WTC11 (cell line): ENCODE measurements around the gene EMP1. TPM values are rescaled to one million over a fixed set of nuclear protein-coding genes. Genes with fewer than 3 reads are reported as not detected.

Source experiments
- ATAC-seq: fragments of 200-7000 bp; cut with Tn5 transposase; 2 replicates; pipeline ENCODE4 v1.10.0; 2021; ENCODE audit warnings: mild to moderate bottlenecking, moderate library complexity
- CTCF ChIA-PET: fragments of 300-600 bp; sonication (Branson Sonifier 250); formaldehyde crosslinking; loops from one replicate; lab custom pipeline; 2021; ENCODE audit warnings: antibody characterized with exemption; lab: Charles Lee
- POLR2A ChIA-PET: fragments of 350-600 bp; sonication (Branson Sonifier 250); formaldehyde crosslinking; loops from one replicate; lab custom pipeline; 2021; ENCODE audit warnings: antibody characterized with exemption; lab: Charles Lee
- DNase-seq: peaks from one replicate; pipeline ENCODE4 v3.0.0; 2021; ENCODE audit warnings: low spot score
- H3K27ac Mint-ChIP-seq: 2 replicates; pipeline ENCODE4 v1.8.0; 2021; ENCODE audit warnings: mixed read lengths
- H3K27me3 Mint-ChIP-seq: 2 replicates; pipeline ENCODE4 v1.8.0; 2021; ENCODE audit warnings: low read depth, mild to moderate bottlenecking, moderate library complexity, mixed read lengths
- H3K36me3 Mint-ChIP-seq: 2 replicates; pipeline ENCODE4 v1.8.0; 2021; ENCODE audit warnings: mixed read lengths
- H3K4me1 Mint-ChIP-seq: 2 replicates; pipeline ENCODE4 v1.8.0; 2022; ENCODE audit warnings: mixed read lengths
- H3K4me3 Mint-ChIP-seq: 2 replicates; pipeline ENCODE4 v1.8.0; 2021; ENCODE audit warnings: mild to moderate bottlenecking, moderate library complexity, mixed read lengths
- H3K9me3 Mint-ChIP-seq: 2 replicates; pipeline ENCODE4 v1.8.0; 2021; ENCODE audit warnings: mixed read lengths
- ATF1 ChIP-seq: sonication (generic); formaldehyde crosslinking; IDR thresholded peaks from 2 replicates; pipeline ENCODE4 v1.8.1; 2023; ENCODE audit warnings: mild to moderate bottlenecking, moderate library complexity, missing genetic modification reagents
- EMX1 ChIP-seq: fragments of 250-450 bp; sonication (Bioruptor Pico); IDR thresholded peaks from 2 replicates; pipeline ENCODE4 v1.8.0; 2021; ENCODE audit warnings: mild to moderate bottlenecking
- MYBL2 ChIP-seq: sonication (generic); formaldehyde crosslinking; IDR thresholded peaks from 2 replicates; pipeline ENCODE4 v1.8.1; 2023; ENCODE audit warnings: mild to moderate bottlenecking, moderate library complexity, missing genetic modification reagents
- NFATC4 ChIP-seq: fragments of 250-450 bp; sonication (Bioruptor Pico); IDR thresholded peaks from 2 replicates; pipeline ENCODE4 v1.9.0; 2021; ENCODE audit warnings: mild to moderate bottlenecking
- OVOL2 ChIP-seq: fragments of 250-450 bp; sonication (Bioruptor Pico); IDR thresholded peaks from 2 replicates; pipeline ENCODE4 v1.9.0; 2021; ENCODE audit warnings: mild to moderate bottlenecking, borderline replicate concordance
- RORB ChIP-seq: fragments of 250-450 bp; sonication (Bioruptor Pico); IDR thresholded peaks from 2 replicates; pipeline ENCODE4 v1.9.0; 2021; ENCODE audit warnings: mild to moderate bottlenecking
- SOX15 ChIP-seq: fragments of 250-450 bp; sonication (Bioruptor Pico); IDR thresholded peaks from 2 replicates; pipeline ENCODE4 v1.9.0; 2021; ENCODE audit warnings: mild to moderate bottlenecking
- SP1 ChIP-seq: sonication (generic); formaldehyde crosslinking; conservative IDR thresholded peaks from 2 replicates; pipeline ENCODE4 v1.8.1; 2022; ENCODE audit warnings: missing genetic modification reagents
- TP53 ChIP-seq: sonication (generic); formaldehyde crosslinking; IDR thresholded peaks from 2 replicates; pipeline ENCODE4 v1.8.1; 2023; ENCODE audit warnings: mild to moderate bottlenecking, missing genetic modification reagents
- ZBTB21 ChIP-seq: sonication (generic); formaldehyde crosslinking; IDR thresholded peaks from 2 replicates; pipeline ENCODE4 v1.8.1; 2023; ENCODE audit warnings: mild to moderate bottlenecking, missing genetic modification reagents, borderline replicate concordance
- ZNF416 ChIP-seq: fragments of 250-450 bp; sonication (Bioruptor Pico); IDR thresholded peaks from 2 replicates; pipeline ENCODE4 v1.9.0; 2021; ENCODE audit warnings: mild to moderate bottlenecking, inconsistent platforms
- total RNA-seq: library from RNA; stranded (reverse); gene quantifications from 3 replicates; pipeline ENCODE4 v1.2.3, GENCODE V29; 2021
- TF ChIP-seq, protein P1 (sequence below): sonication (generic); formaldehyde crosslinking; IDR thresholded peaks from 2 replicates; pipeline ENCODE4 v1.8.0; 2022; ENCODE audit warnings: mild to moderate bottlenecking, missing genetic modification reagents
- TF ChIP-seq, protein P2 (sequence below): fragments of 200-600 bp; IDR thresholded peaks from 2 replicates; pipeline ENCODE4 v1.8.0; 2022; ENCODE audit warnings: antibody characterized with exemption
- TF ChIP-seq, protein P3 (sequence below): sonication (generic); formaldehyde crosslinking; IDR thresholded peaks from 2 replicates; pipeline ENCODE4 v1.8.0; 2023; ENCODE audit warnings: missing genetic modification reagents, mild to moderate bottlenecking, borderline replicate concordance
- TF ChIP-seq, protein P4 (sequence below): sonication (generic); formaldehyde crosslinking; IDR thresholded peaks from 2 replicates; pipeline ENCODE4 v1.8.1; 2023; ENCODE audit warnings: mild to moderate bottlenecking, missing genetic modification reagents
- TF ChIP-seq, protein P5 (sequence below): sonication (generic); formaldehyde crosslinking; IDR thresholded peaks from 2 replicates; pipeline ENCODE4 v1.8.1; 2022; ENCODE audit warnings: mild to moderate bottlenecking, missing genetic modification reagents, moderate library complexity, borderline replicate concordance
- TF ChIP-seq, protein P6 (sequence below): sonication (generic); formaldehyde crosslinking; IDR thresholded peaks from 2 replicates; pipeline ENCODE4 v1.8.0; 2023; ENCODE audit warnings: missing genetic modification reagents

The EMP1 gene
- total RNA-seq, 1 experiment from 2014 or later: 1.4 TPM

DNA sequence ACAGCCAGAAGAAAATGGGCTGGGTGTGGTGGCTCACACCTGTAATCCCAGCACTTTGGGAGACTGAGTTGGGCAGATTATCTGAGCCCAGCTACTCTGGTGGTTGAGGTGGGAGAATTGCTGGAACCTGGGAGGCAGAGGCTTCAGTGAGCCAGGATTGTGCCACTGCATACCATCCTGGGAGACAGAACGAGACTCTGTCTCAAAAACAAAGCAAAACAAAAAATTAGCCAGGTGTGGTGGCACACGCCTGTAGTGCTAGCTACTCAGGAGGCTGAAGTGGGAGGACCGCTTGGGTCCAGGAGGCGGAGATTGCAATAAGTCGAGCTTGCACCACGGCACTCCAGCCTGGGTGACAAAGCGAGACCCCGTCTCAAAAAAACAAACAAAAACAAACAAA, 3.8 kb upstream of the EMP1 start:
- Mint-ChIP-seq H3K4me3 (no peak overlapping the region), H3K9me3 (no peaks in the 10 kb centered on the region), H3K27me3 (no peaks in the 10 kb centered on the region; the same call in 1 of the 2 replicates), H3K36me3 (no peaks in the 10 kb centered on the region), H3K4me1 (peaks cover 33% of the 10 kb centered on the region), H3K27ac (no peak overlapping the region)
- TF ChIP-seq SP1 (CRISPR knock-in tag): no peak
- no peak for TF ChIP-seq TP53 (CRISPR knock-in tag)
- TF ChIP-seq ATF1 (CRISPR knock-in tag): no peak
- no peak for TF ChIP-seq NFATC4 (CRISPR knock-in tag)
- no peak for TF ChIP-seq OVOL2
- TF ChIP-seq ZNF416: no peak
- TF ChIP-seq, protein P1, sequence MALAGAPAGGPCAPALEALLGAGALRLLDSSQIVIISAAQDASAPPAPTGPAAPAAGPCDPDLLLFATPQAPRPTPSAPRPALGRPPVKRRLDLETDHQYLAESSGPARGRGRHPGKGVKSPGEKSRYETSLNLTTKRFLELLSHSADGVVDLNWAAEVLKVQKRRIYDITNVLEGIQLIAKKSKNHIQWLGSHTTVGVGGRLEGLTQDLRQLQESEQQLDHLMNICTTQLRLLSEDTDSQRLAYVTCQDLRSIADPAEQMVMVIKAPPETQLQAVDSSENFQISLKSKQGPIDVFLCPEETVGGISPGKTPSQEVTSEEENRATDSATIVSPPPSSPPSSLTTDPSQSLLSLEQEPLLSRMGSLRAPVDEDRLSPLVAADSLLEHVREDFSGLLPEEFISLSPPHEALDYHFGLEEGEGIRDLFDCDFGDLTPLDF (CRISPR knock-in tag): no peak
- TF ChIP-seq, protein P2, sequence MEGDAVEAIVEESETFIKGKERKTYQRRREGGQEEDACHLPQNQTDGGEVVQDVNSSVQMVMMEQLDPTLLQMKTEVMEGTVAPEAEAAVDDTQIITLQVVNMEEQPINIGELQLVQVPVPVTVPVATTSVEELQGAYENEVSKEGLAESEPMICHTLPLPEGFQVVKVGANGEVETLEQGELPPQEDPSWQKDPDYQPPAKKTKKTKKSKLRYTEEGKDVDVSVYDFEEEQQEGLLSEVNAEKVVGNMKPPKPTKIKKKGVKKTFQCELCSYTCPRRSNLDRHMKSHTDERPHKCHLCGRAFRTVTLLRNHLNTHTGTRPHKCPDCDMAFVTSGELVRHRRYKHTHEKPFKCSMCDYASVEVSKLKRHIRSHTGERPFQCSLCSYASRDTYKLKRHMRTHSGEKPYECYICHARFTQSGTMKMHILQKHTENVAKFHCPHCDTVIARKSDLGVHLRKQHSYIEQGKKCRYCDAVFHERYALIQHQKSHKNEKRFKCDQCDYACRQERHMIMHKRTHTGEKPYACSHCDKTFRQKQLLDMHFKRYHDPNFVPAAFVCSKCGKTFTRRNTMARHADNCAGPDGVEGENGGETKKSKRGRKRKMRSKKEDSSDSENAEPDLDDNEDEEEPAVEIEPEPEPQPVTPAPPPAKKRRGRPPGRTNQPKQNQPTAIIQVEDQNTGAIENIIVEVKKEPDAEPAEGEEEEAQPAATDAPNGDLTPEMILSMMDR: no peak
- TF ChIP-seq SOX15 (CRISPR knock-in tag): no peak
- TF ChIP-seq, protein P3, sequence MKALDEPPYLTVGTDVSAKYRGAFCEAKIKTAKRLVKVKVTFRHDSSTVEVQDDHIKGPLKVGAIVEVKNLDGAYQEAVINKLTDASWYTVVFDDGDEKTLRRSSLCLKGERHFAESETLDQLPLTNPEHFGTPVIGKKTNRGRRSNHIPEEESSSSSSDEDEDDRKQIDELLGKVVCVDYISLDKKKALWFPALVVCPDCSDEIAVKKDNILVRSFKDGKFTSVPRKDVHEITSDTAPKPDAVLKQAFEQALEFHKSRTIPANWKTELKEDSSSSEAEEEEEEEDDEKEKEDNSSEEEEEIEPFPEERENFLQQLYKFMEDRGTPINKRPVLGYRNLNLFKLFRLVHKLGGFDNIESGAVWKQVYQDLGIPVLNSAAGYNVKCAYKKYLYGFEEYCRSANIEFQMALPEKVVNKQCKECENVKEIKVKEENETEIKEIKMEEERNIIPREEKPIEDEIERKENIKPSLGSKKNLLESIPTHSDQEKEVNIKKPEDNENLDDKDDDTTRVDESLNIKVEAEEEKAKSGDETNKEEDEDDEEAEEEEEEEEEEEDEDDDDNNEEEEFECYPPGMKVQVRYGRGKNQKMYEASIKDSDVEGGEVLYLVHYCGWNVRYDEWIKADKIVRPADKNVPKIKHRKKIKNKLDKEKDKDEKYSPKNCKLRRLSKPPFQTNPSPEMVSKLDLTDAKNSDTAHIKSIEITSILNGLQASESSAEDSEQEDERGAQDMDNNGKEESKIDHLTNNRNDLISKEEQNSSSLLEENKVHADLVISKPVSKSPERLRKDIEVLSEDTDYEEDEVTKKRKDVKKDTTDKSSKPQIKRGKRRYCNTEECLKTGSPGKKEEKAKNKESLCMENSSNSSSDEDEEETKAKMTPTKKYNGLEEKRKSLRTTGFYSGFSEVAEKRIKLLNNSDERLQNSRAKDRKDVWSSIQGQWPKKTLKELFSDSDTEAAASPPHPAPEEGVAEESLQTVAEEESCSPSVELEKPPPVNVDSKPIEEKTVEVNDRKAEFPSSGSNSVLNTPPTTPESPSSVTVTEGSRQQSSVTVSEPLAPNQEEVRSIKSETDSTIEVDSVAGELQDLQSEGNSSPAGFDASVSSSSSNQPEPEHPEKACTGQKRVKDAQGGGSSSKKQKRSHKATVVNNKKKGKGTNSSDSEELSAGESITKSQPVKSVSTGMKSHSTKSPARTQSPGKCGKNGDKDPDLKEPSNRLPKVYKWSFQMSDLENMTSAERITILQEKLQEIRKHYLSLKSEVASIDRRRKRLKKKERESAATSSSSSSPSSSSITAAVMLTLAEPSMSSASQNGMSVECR (CRISPR knock-in tag): no peak
- no peak for TF ChIP-seq ZBTB21 (CRISPR knock-in tag)
- TF ChIP-seq, protein P4, sequence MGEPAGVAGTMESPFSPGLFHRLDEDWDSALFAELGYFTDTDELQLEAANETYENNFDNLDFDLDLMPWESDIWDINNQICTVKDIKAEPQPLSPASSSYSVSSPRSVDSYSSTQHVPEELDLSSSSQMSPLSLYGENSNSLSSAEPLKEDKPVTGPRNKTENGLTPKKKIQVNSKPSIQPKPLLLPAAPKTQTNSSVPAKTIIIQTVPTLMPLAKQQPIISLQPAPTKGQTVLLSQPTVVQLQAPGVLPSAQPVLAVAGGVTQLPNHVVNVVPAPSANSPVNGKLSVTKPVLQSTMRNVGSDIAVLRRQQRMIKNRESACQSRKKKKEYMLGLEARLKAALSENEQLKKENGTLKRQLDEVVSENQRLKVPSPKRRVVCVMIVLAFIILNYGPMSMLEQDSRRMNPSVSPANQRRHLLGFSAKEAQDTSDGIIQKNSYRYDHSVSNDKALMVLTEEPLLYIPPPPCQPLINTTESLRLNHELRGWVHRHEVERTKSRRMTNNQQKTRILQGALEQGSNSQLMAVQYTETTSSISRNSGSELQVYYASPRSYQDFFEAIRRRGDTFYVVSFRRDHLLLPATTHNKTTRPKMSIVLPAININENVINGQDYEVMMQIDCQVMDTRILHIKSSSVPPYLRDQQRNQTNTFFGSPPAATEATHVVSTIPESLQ: no peak
- TF ChIP-seq, protein P5, sequence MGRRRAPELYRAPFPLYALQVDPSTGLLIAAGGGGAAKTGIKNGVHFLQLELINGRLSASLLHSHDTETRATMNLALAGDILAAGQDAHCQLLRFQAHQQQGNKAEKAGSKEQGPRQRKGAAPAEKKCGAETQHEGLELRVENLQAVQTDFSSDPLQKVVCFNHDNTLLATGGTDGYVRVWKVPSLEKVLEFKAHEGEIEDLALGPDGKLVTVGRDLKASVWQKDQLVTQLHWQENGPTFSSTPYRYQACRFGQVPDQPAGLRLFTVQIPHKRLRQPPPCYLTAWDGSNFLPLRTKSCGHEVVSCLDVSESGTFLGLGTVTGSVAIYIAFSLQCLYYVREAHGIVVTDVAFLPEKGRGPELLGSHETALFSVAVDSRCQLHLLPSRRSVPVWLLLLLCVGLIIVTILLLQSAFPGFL (CRISPR knock-in tag): no peak
- TF ChIP-seq MYBL2 (CRISPR knock-in tag): no peak
- no peak for TF ChIP-seq EMX1
- TF ChIP-seq, protein P6, sequence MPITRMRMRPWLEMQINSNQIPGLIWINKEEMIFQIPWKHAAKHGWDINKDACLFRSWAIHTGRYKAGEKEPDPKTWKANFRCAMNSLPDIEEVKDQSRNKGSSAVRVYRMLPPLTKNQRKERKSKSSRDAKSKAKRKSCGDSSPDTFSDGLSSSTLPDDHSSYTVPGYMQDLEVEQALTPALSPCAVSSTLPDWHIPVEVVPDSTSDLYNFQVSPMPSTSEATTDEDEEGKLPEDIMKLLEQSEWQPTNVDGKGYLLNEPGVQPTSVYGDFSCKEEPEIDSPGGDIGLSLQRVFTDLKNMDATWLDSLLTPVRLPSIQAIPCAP: no peak
- TF ChIP-seq RORB (CRISPR knock-in tag): no peak
- DNase-seq (no peak), ATAC-seq (no peak)
- POLR2A ChIA-PET: no interaction called here
- CTCF ChIA-PET: interaction anchor here (1.2 to 1.4 kb wide), 2 partner anchors 10 to 63 kb away, joined by 3 to 6 read pairs; no protein-coding TSS in a partner anchor
